ENCODE results near the gene SLC9A5. TPM values are rescaled to one million over a fixed set of nuclear protein-coding genes. Genes with fewer than 3 reads are reported as not detected.

Gene SLC9A5
- total RNA-seq, 1 experiment from 2014 or later = 5.6 TPM

GRCh38 chr16:67275321-67275720, 26.5 kb downstream of the SLC9A5 start:
- H3K9me3 ChIP-seq (ENCODE audit: control insufficient read depth in 1 of 2, insufficient read depth in 1 of 2, low read depth in 1 of 2, low read length in 2 of 2) = no peaks in the 10 kb centered on the region
- no peak overlapping the region for H3K27ac ChIP-seq (ENCODE audit: low read depth, low read length)
- BruUV-seq (replicated peaks) = TSS peak; percentile 28
- ATAC-seq (no peak), DNase-seq (ENCODE audit: low read depth, low spot score) (no peak)
- H3K9me2 ChIP-seq (ENCODE audit: insufficient read depth) = no peaks in the 10 kb centered on the region
- intact Hi-C loops (cut with micrococcal nuclease) = loop anchor here (5.0 kb wide), 1 partner anchor 62 kb away; no protein-coding TSS in a partner anchor
- H2AFZ ChIP-seq (ENCODE audit: low read depth, low read length, poor library complexity, severe bottlenecking) = no peak overlapping the region
- H3K4me3 ChIP-seq (replicated peaks in 1 of 2; ENCODE audit: low read depth in 1 of 2, low read length in 2 of 2) = no peak overlapping the region
- peaks cover 3 to 14% of the 10 kb centered on the region in 2 experiments; a peak in 2 of 4 replicates for H3K36me3 ChIP-seq (ENCODE audit: control insufficient read depth in 1 of 2, insufficient read depth in 2 of 2, low read length in 2 of 2)
- RAD21 ChIA-PET (ENCODE audit: low non-redundant PET in 1 of 2, low total read pairs in 2 of 2, uncharacterized antibody in 2 of 2, unreplicated experiment in 2 of 2) = no interaction called here
- no peaks in the 10 kb centered on the region for H3K27me3 ChIP-seq (ENCODE audit: insufficient read depth, low read length)
- H3K9ac ChIP-seq (ENCODE audit: low read length) = no peak overlapping the region
- peaks cover 27 to 42% of the 10 kb centered on the region in 2 experiments for H3K4me1 ChIP-seq (ENCODE audit: control insufficient read depth in 1 of 2, insufficient read depth in 2 of 2, low read length in 2 of 2)
- H4K20me1 ChIP-seq (ENCODE audit: insufficient read depth) = no peaks in the 10 kb centered on the region
- TF ChIP-seq FOSL1 (IDR thresholded peaks at IDR 0.05; ENCODE audit: low read depth) = no peak
- TF ChIP-seq SP1 (IDR thresholded peaks at IDR 0.05; ENCODE audit: low read depth) = no peak
- no peak for TF ChIP-seq ZFX (IDR thresholded peaks at IDR 0.05)
- TF ChIP-seq SRF (IDR thresholded peaks at IDR 0.05; ENCODE audit: low read depth) = no peak
- no peak for TF ChIP-seq EZH2 (IDR thresholded peaks at IDR 0.05)
- no peak for TF ChIP-seq POLR2A (IDR thresholded peaks at IDR 0.05; ENCODE audit: borderline replicate concordance, extremely low read depth, insufficient read depth, insufficient read length)
- no peak for TF ChIP-seq SIN3A (IDR thresholded peaks at IDR 0.05; ENCODE audit: low read depth)
- TF ChIP-seq, protein P1, sequence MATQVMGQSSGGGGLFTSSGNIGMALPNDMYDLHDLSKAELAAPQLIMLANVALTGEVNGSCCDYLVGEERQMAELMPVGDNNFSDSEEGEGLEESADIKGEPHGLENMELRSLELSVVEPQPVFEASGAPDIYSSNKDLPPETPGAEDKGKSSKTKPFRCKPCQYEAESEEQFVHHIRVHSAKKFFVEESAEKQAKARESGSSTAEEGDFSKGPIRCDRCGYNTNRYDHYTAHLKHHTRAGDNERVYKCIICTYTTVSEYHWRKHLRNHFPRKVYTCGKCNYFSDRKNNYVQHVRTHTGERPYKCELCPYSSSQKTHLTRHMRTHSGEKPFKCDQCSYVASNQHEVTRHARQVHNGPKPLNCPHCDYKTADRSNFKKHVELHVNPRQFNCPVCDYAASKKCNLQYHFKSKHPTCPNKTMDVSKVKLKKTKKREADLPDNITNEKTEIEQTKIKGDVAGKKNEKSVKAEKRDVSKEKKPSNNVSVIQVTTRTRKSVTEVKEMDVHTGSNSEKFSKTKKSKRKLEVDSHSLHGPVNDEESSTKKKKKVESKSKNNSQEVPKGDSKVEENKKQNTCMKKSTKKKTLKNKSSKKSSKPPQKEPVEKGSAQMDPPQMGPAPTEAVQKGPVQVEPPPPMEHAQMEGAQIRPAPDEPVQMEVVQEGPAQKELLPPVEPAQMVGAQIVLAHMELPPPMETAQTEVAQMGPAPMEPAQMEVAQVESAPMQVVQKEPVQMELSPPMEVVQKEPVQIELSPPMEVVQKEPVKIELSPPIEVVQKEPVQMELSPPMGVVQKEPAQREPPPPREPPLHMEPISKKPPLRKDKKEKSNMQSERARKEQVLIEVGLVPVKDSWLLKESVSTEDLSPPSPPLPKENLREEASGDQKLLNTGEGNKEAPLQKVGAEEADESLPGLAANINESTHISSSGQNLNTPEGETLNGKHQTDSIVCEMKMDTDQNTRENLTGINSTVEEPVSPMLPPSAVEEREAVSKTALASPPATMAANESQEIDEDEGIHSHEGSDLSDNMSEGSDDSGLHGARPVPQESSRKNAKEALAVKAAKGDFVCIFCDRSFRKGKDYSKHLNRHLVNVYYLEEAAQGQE (IDR thresholded peaks at IDR 0.05; ENCODE audit: low read depth) = no peak
- no peak for TF ChIP-seq YY1 (IDR thresholded peaks at IDR 0.05; ENCODE audit: extremely low read depth, insufficient replicate concordance, low read depth, low read length)
- TF ChIP-seq EGR1 (IDR thresholded peaks at IDR 0.05; ENCODE audit: low read depth) = no peak
- no peak for TF ChIP-seq TCF7L2 (IDR thresholded peaks at IDR 0.05; ENCODE audit: borderline replicate concordance, extremely low read depth, insufficient read depth, insufficient read length)
- TF ChIP-seq ZNF274 (IDR thresholded peaks at IDR 0.05; ENCODE audit: low read depth, low read length) = no peak
- TF ChIP-seq CTCF (IDR thresholded peaks at IDR 0.05 in 2 of 3, conservative IDR thresholded peaks at IDR 0.05 in 1 of 3; ENCODE audit: borderline replicate concordance in 1 of 3, insufficient read depth in 1 of 3, low read depth in 2 of 3, low read length in 2 of 3) = no peak
- TF ChIP-seq CBX3 (IDR thresholded peaks at IDR 0.05; ENCODE audit: low read depth) = no peak
- TF ChIP-seq MAX (IDR thresholded peaks at IDR 0.05) = no peak
- no peak for TF ChIP-seq RAD21 (IDR thresholded peaks at IDR 0.05; ENCODE audit: low read depth)
- no peak for TF ChIP-seq POLR2AphosphoS5 (IDR thresholded peaks at IDR 0.05; ENCODE audit: low read depth, low read length)
- no peak for TF ChIP-seq CEBPB (IDR thresholded peaks at IDR 0.05; ENCODE audit: low read depth)
- TF ChIP-seq EZH2phosphoT487 (IDR thresholded peaks at IDR 0.05; ENCODE audit: borderline replicate concordance) = no peak
- no peak for TF ChIP-seq ELF1 (IDR thresholded peaks at IDR 0.05; ENCODE audit: borderline replicate concordance, low read depth)
- POLR2A ChIA-PET = no interaction called here
- H3K79me2 ChIP-seq (ENCODE audit: insufficient read depth, low read length) = peaks cover 31% of the 10 kb centered on the region
- CTCF ChIA-PET = no interaction called here
- H3K4me2 ChIP-seq (ENCODE audit: low read length) = no peak overlapping the region

Data from HCT116 (cell line).